Sigmoid colon (tissue), 7 donors: ENCODE data around the gene ERI3. TPM values are rescaled to one million over a fixed set of nuclear protein-coding genes. Genes with fewer than 3 reads are reported as not detected.

Experiments used
- DNase-seq: peaks from one replicate; pipeline ENCODE4 v3.0.0-alpha.2; 2019
- H3K27ac ChIP-seq, 4 donors: fragments of 200-600 bp; sonication (generic); one replicate each; pipeline ENCODE4 v1.5.1; 2016 to 2019; ENCODE audit warnings: mild to moderate bottlenecking in 1 of 4
- H3K27me3 ChIP-seq, 3 donors: fragments of 200-600 bp; sonication (generic); one replicate each; pipeline ENCODE4 v1.5.1; 2019; ENCODE audit warnings: mild to moderate bottlenecking in 1 of 3
- H3K36me3 ChIP-seq, 4 donors: fragments of 200-600 bp; sonication (generic); one replicate each; pipeline ENCODE4 v1.5.1; 2016 to 2019
- H3K4me1 ChIP-seq, 4 donors: fragments of 200-600 bp; sonication (generic); one replicate each; pipeline ENCODE4 v1.5.1; 2017 to 2019
- H3K4me3 ChIP-seq, 4 donors: fragments of 200-600 bp; sonication (generic); one replicate each; pipeline ENCODE4 v1.5.1; 2017 to 2019; ENCODE audit warnings: mild to moderate bottlenecking in 2 of 4, moderate library complexity in 1 of 4
- H3K9me3 ChIP-seq, 4 donors: fragments of 200-600 bp in 3 of 4; sonication (generic) in 3 of 4; one replicate each; pipeline versions ENCODE4 v1.5.1 to v1.6.1; 2013 to 2019
- CTCF ChIP-seq, 4 experiments: fragments of 450-650 bp in 3 of 4; fragments of 200-600 bp in 1 of 4; IDR thresholded peaks; one replicate each; pipeline ENCODE4 v1.5.1; 2016 to 2019; ENCODE audit warnings: antibody characterized with exemption in 4 of 4, mild to moderate bottlenecking in 3 of 4, moderate library complexity in 2 of 4
- EP300 ChIP-seq, 4 donors: sonication (generic); formaldehyde crosslinking; IDR thresholded peaks; one replicate each; pipeline ENCODE4 v1.6.1; 2017; ENCODE audit warnings: antibody characterized with exemption in 4 of 4
- POLR2A ChIP-seq, 2 donors: fragments of 450-650 bp; IDR thresholded peaks; one replicate each; pipeline ENCODE4 v1.6.1; 2016; ENCODE audit warnings: antibody characterized with exemption in 2 of 2, mild to moderate bottlenecking in 2 of 2, moderate library complexity in 2 of 2
- POLR2AphosphoS5 ChIP-seq, 4 donors: sonication (generic); formaldehyde crosslinking; IDR thresholded peaks; one replicate each; pipeline ENCODE4 v1.6.1; 2017; ENCODE audit warnings: antibody characterized with exemption in 4 of 4
- WGBS, 2 donors: extraction: QIAGEN DNeasy Blood & Tissue Kit; methylation state at CpG; one replicate each; pipeline ENCODE4 v1.1.7; 2013; 5-methylcytosine and 5-hydroxymethylcytosine counted together
- intact Hi-C: fragments of 100-400 bp; cut with DNase I; formaldehyde crosslinking; loops from one replicate; pipeline ENCODE4 v1.15.1; 2023
- polyA plus RNA-seq, 3 donors: library from polyadenylated mRNA; stranded (reverse); fragments of 200-250 nt; gene quantifications; one replicate each; pipeline ENCODE4 v1.2.3, GENCODE V29; 2013
- total RNA-seq, 4 donors: library from RNA; depleted of rRNA; stranded (reverse); fragments of >200 nt; gene quantifications; one replicate each; pipeline ENCODE4 v1.1.0, GENCODE V29; 2016
- donor health status: healthy with polysubstance abuse.
- donor health status: Bipolar disorder and iron deficiency.
- donor health status: healthy.

The ERI3 gene
- total and polyA plus RNA-seq, 7 donors, result 25.6 to 88.3 (median 40.3) TPM

GRCh38 chr1:44354268-44354839 is 703 bp downstream of the ERI3 start:
- DNase-seq, result no peak
- H3K4me1 ChIP-seq, result peaks cover 0 to 27% (median 23%) of the 10 kb centered on the region in 4 donors
- no peaks in the 10 kb centered on the region for H3K27me3 ChIP-seq
- H3K36me3 ChIP-seq, result no peaks in the 10 kb centered on the region
- no peaks in the 10 kb centered on the region for H3K9me3 ChIP-seq
- intact Hi-C loops, result no loop called here
- H3K4me3 ChIP-seq, result peak overlapping the region; percentile 78 to 99 (median 89)
- TF ChIP-seq POLR2AphosphoS5 (IDR thresholded peaks at IDR 0.05) (no peak), EP300 (IDR thresholded peaks at IDR 0.05) (no peak), POLR2A (IDR thresholded peaks at IDR 0.05) (no peak), CTCF (IDR thresholded peaks at IDR 0.05) (no peak)
- H3K27ac ChIP-seq, result peak overlapping the region; percentile 74 to 79 (median 75)
- WGBS, 2 donors, result 50 to 53% methylated on average over 10 of the region's 10 CpGs

DNA sequence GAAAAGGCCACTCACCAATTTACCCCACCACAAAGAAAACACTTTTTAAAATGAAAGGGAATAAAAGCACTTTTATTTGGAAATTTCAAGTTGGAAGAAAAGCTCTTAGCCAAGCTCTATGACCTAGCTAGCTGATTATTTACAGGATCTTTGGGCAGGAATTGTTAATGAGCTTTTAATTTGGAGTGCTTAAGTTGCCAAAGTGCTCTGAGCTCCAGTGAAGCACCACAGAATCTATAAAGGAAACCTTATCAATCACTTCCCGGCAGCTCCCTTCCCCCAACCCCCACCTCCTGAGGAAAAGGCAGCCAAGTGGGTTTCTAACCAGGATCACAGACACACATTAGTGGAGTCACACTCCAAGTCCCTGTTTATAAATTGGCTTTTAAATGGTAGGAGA is 1.5 kb downstream of the ERI3 start:
- Histone ChIP-seq H3K27ac (no peak overlapping the region), H3K27me3 (no peaks in the 10 kb centered on the region), H3K4me3 (no peak overlapping the region), H3K36me3 (no peaks in the 10 kb centered on the region), H3K4me1 (peaks cover 0 to 27% (median 23%) of the 10 kb centered on the region in 4 donors), H3K9me3 (no peaks in the 10 kb centered on the region)
- DNase-seq, result no peak
- intact Hi-C loops, result no loop called here
- TF ChIP-seq EP300 (IDR thresholded peaks at IDR 0.05), result no peak
- no peak for TF ChIP-seq POLR2A (IDR thresholded peaks at IDR 0.05)
- WGBS, 2 donors, result 83 to 88% methylated on average over 1 of the region's 1 CpG

DNA sequence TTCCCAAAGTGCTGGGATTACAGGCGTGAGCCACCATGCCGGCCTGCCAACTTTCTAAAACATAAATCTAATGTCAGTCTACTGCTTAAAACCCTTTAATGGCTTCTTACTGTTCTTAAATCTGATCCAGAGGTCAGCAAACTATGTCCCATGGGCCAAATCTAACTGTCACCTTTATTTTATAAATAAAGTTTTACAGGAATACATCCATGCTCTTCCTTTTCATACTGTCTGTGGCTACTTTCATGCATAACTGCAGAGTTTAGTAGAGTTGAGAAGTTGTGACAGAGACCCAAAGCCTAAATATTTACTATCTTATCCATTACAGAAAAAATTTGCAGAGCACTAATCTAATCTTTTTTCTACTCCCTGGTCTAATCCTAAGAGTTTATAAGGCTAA is 3.8 kb downstream of the ERI3 start:
- H3K4me3 ChIP-seq, result no peak overlapping the region
- H3K9me3 ChIP-seq, result no peaks in the 10 kb centered on the region
- DNase-seq, result no peak
- TF ChIP-seq POLR2AphosphoS5 (IDR thresholded peaks at IDR 0.05) (no peak), POLR2A (IDR thresholded peaks at IDR 0.05) (no peak), CTCF (IDR thresholded peaks at IDR 0.05) (no peak), EP300 (IDR thresholded peaks at IDR 0.05) (no peak)
- H3K27me3 ChIP-seq, result no peaks in the 10 kb centered on the region
- intact Hi-C loops, result no loop called here
- peaks cover 0 to 51% (median 38%) of the 10 kb centered on the region in 4 donors for H3K4me1 ChIP-seq
- H3K36me3 ChIP-seq, result no peaks in the 10 kb centered on the region
- H3K27ac ChIP-seq, result no peak overlapping the region
- 87 to 96% methylated on average over 2 of the region's 2 CpGs for WGBS, 2 donors

DNA sequence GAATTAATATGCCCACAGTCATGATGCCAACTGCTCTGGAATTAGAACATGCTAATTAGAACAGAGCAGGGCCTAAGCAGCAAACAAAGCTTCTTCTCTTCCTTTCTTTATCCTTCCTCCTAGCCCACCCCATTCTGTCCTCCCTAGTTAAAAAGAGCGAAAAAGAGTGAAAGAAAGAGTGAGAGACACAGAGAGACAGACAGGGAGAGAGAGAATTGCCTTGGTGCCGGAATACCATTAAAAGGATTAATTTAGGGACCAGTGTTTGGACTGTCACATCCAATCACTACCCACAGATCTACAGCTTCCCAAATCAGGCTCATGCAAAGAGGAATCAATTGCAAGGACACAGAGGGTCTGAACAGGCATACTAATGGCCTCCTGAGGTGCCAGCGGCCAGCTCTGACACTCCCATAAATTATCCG is 7.0 kb downstream of the ERI3 start:
- no peaks in the 10 kb centered on the region for H3K36me3 ChIP-seq
- H3K9me3 ChIP-seq, result no peaks in the 10 kb centered on the region
- no peak overlapping the region for H3K4me3 ChIP-seq
- intact Hi-C loops, result no loop called here
- peak overlapping the region; percentile 8 to 53 (median 24) for H3K27ac ChIP-seq
- no peak for DNase-seq
- peaks cover 0 to 45% (median 30%) of the 10 kb centered on the region in 4 donors for H3K4me1 ChIP-seq
- H3K27me3 ChIP-seq, result no peaks in the 10 kb centered on the region
- TF ChIP-seq POLR2AphosphoS5 (IDR thresholded peaks at IDR 0.05) (no peak), CTCF (IDR thresholded peaks at IDR 0.05) (no peak), POLR2A (IDR thresholded peaks at IDR 0.05) (no peak), EP300 (IDR thresholded peaks at IDR 0.05) (no peak)
- WGBS, 2 donors, result 90 to 92% methylated on average over 4 of the region's 4 CpGs

- Histone ChIP-seq H3K9me3 (no peaks in the 10 kb centered on the region), H3K4me3 (no peak overlapping the region), H3K4me1 (peaks cover 0 to 39% (median 26%) of the 10 kb centered on the region in 4 donors), H3K27me3 (no peaks in the 10 kb centered on the region), H3K27ac (peak overlapping the region in 3 of 4 donors; percentile 35 to 53 (median 36)), H3K36me3 (no peaks in the 10 kb centered on the region)
- intact Hi-C loops, result no loop called here
- TF ChIP-seq POLR2AphosphoS5 (IDR thresholded peaks at IDR 0.05) (no peak), EP300 (IDR thresholded peaks at IDR 0.05) (no peak), POLR2A (IDR thresholded peaks at IDR 0.05) (no peak), CTCF (IDR thresholded peaks at IDR 0.05) (no peak)
- DNase-seq, result no peak
- 69 to 77% methylated on average over 4 of the region's 4 CpGs for WGBS, 2 donors
Observed at GRCh38 chr1:44347280-44347679, 7.8 kb downstream of the ERI3 start.
